Panc1 (cell line): Measurements from ENCODE around the gene DCTPP1. TPM values are rescaled to one million over a fixed set of nuclear protein-coding genes. Genes with fewer than 3 reads are reported as not detected.
A peak's percentile ranks its signal among the peaks of the same experiment; 100 is the strongest.

Source experiments
- ATAC-seq: fragments of 200-7000 bp; cut with Tn5 transposase; 2 replicates; pipeline ENCODE4 v1.9.1; 2020; ENCODE audit warnings: mild to moderate bottlenecking, moderate library complexity
- BruUV-seq: library from RNA; stranded (reverse); fragments of 400-500 nt; replicated peaks from 2 replicates; lab custom pipeline; 2021; lab: Mats Ljungman, UMichigan
- CTCF ChIA-PET: fragments of 300-600 bp; sonication (Branson Sonifier 250); formaldehyde crosslinking; loops from one replicate; lab custom pipeline; 2022; ENCODE audit warnings: antibody characterized with exemption; lab: Charles Lee
- POLR2A ChIA-PET: fragments of 300-600 bp; sonication (Branson Sonifier 250); formaldehyde crosslinking; loops from one replicate; lab custom pipeline; 2022; ENCODE audit warnings: antibody characterized with exemption; lab: Charles Lee
- DNase-seq: peaks from one replicate; pipeline ENCODE4 v3.0.0-alpha.2; 2010; ENCODE audit warnings: low read depth, low spot score
- H3K27ac ChIP-seq: 2 replicates; pipeline ENCODE4 v1.5.1; 2011; ENCODE audit warnings: mild to moderate bottlenecking, low read length, inconsistent platforms
- H3K27me3 ChIP-seq: fragments of 200-500 bp; sonication (Bioruptor generic); 2 replicates; pipeline ENCODE4 v1.6.0; 2014; ENCODE audit warnings: low read length, inconsistent platforms; ENCODE audit not compliant: control insufficient read depth, insufficient read depth
- H3K36me3 ChIP-seq: fragments of 200-500 bp; sonication (Bioruptor generic); 2 replicates; pipeline ENCODE4 v1.5.1; 2014; ENCODE audit warnings: inconsistent platforms, mild to moderate bottlenecking, low read length, moderate library complexity; ENCODE audit not compliant: control insufficient read depth, insufficient read depth
- H3K4me1 ChIP-seq: 2 replicates; pipeline ENCODE4 v1.5.1; 2011; ENCODE audit warnings: inconsistent platforms, mild to moderate bottlenecking, low read length, moderate library complexity; ENCODE audit not compliant: control insufficient read depth, insufficient read depth
- H3K4me3 ChIP-seq, 2 experiments: 2 replicates each; pipeline ENCODE4 v1.5.1; 2011 to 2012; ENCODE audit warnings: low read depth in 2 of 2, low read length in 2 of 2, mild to moderate bottlenecking in 2 of 2, inconsistent platforms in 1 of 2, moderate library complexity in 1 of 2
- H3K9me3 ChIP-seq: fragments of 200-500 bp; sonication (Bioruptor generic); 2 replicates; pipeline ENCODE4 v1.5.1; 2014; ENCODE audit warnings: low read depth, mild to moderate bottlenecking, inconsistent platforms, low read length, moderate library complexity; ENCODE audit not compliant: control insufficient read depth, insufficient read depth
- POLR2AphosphoS5 ChIP-seq: IDR thresholded peaks from 2 replicates; pipeline ENCODE4 v1.6.1; 2012; ENCODE audit warnings: mild to moderate bottlenecking, low read depth, low read length, moderate library complexity
- SIN3A ChIP-seq: IDR thresholded peaks from 2 replicates; pipeline ENCODE4 v1.6.1; 2012; ENCODE audit warnings: low read depth, mild to moderate bottlenecking, low read length, moderate library complexity, borderline replicate concordance; ENCODE audit not compliant: insufficient read depth
- TCF7L2 ChIP-seq: IDR thresholded peaks from 2 replicates; pipeline ENCODE4 v1.6.1; 2011; ENCODE audit warnings: mild to moderate bottlenecking, low read depth, low read length, inconsistent platforms
- in situ Hi-C: cut with HindIII; loops from 2 replicates; pipeline ENCODE4 v1.10.0; 2016; ENCODE audit warnings: low sequenced_read_pairs, low pct_unique_long_range_greater_than_20kb
- intact Hi-C: fragments of 100-400 bp; cut with micrococcal nuclease; formaldehyde crosslinking; loops from one replicate; pipeline ENCODE4 v1.10.0; 2022; ENCODE audit not compliant: unreplicated experiment
- total RNA-seq: library from RNA; stranded (reverse); gene quantifications from one replicate; pipeline ENCODE4 v1.2.1, GENCODE V29; 2021; ENCODE audit not compliant: unreplicated experiment
- TF ChIP-seq, protein P1 (sequence below), 2 experiments: IDR thresholded peaks; 2 replicates each; pipeline ENCODE4 v1.6.1; 2011 to 2012; ENCODE audit warnings: low read depth in 2 of 2, control low read depth in 1 of 2, low read length in 1 of 2, mild to moderate bottlenecking in 1 of 2, moderate library complexity in 1 of 2; ENCODE audit not compliant: insufficient read depth in 1 of 2
- TF ChIP-seq, protein P2 (sequence below): fragments of 450-650 bp; IDR thresholded peaks from 2 replicates; pipeline ENCODE4 v1.5.1; 2017; ENCODE audit warnings: mild to moderate bottlenecking

DCTPP1 gene
- total RNA-seq, 1 experiment from 2014 or later: 120 TPM

GRCh38 chr16:30472328-30472942 lies 42.6 kb upstream of the DCTPP1 start, which contains the start of gene ITGAL:
TSS of gene ITGAL (plus strand) at chr16:30472742. CDS start at chr16:30472838, 96 bp downstream.
- CTCF ChIA-PET: no interaction called here
- Histone ChIP-seq H3K4me1 (no peaks in the 10 kb centered on the region), H3K4me3 (no peak within 1 kb of the TSS), H3K27me3 (no peaks in the 10 kb centered on the region), H3K9me3 (no peaks in the 10 kb centered on the region), H3K36me3 (no peaks in the 10 kb centered on the region), H3K27ac (no peak within 1 kb of the TSS)
- in situ Hi-C loops: no loop called here
- intact Hi-C loops: no loop called here
- TF ChIP-seq SIN3A (no peak), TCF7L2 (no peak), POLR2AphosphoS5 (no peak)
- TF ChIP-seq, protein P1, sequence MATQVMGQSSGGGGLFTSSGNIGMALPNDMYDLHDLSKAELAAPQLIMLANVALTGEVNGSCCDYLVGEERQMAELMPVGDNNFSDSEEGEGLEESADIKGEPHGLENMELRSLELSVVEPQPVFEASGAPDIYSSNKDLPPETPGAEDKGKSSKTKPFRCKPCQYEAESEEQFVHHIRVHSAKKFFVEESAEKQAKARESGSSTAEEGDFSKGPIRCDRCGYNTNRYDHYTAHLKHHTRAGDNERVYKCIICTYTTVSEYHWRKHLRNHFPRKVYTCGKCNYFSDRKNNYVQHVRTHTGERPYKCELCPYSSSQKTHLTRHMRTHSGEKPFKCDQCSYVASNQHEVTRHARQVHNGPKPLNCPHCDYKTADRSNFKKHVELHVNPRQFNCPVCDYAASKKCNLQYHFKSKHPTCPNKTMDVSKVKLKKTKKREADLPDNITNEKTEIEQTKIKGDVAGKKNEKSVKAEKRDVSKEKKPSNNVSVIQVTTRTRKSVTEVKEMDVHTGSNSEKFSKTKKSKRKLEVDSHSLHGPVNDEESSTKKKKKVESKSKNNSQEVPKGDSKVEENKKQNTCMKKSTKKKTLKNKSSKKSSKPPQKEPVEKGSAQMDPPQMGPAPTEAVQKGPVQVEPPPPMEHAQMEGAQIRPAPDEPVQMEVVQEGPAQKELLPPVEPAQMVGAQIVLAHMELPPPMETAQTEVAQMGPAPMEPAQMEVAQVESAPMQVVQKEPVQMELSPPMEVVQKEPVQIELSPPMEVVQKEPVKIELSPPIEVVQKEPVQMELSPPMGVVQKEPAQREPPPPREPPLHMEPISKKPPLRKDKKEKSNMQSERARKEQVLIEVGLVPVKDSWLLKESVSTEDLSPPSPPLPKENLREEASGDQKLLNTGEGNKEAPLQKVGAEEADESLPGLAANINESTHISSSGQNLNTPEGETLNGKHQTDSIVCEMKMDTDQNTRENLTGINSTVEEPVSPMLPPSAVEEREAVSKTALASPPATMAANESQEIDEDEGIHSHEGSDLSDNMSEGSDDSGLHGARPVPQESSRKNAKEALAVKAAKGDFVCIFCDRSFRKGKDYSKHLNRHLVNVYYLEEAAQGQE (IDR thresholded peaks at IDR 0.05; ENCODE audit: insufficient read depth in 1 of 2, low read depth in 2 of 2, low read length in 1 of 2): no peak
- TF ChIP-seq, protein P2, sequence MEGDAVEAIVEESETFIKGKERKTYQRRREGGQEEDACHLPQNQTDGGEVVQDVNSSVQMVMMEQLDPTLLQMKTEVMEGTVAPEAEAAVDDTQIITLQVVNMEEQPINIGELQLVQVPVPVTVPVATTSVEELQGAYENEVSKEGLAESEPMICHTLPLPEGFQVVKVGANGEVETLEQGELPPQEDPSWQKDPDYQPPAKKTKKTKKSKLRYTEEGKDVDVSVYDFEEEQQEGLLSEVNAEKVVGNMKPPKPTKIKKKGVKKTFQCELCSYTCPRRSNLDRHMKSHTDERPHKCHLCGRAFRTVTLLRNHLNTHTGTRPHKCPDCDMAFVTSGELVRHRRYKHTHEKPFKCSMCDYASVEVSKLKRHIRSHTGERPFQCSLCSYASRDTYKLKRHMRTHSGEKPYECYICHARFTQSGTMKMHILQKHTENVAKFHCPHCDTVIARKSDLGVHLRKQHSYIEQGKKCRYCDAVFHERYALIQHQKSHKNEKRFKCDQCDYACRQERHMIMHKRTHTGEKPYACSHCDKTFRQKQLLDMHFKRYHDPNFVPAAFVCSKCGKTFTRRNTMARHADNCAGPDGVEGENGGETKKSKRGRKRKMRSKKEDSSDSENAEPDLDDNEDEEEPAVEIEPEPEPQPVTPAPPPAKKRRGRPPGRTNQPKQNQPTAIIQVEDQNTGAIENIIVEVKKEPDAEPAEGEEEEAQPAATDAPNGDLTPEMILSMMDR: no peak
- ATAC-seq (peak; percentile 42; the same call in 1 of the 2 replicates), DNase-seq (no peak)
- BruUV-seq: no TSS peak
- POLR2A ChIA-PET: no interaction called here

- no peak overlapping the region for H3K4me3 ChIP-seq
- no peak overlapping the region for H3K27ac ChIP-seq
- no TSS peak for BruUV-seq
- intact Hi-C loops (no loop called here), in situ Hi-C loops (no loop called here)
- ChIA-PET CTCF (no interaction called here), POLR2A (no interaction called here)
- no peaks in the 10 kb centered on the region for H3K9me3 ChIP-seq
- no peak for DNase-seq
- H3K4me1 ChIP-seq: no peaks in the 10 kb centered on the region
- TF ChIP-seq POLR2AphosphoS5 (no peak), SIN3A (no peak)
- no peak for ATAC-seq
- H3K27me3 ChIP-seq: no peaks in the 10 kb centered on the region
- H3K36me3 ChIP-seq: no peaks in the 10 kb centered on the region
Observed at GRCh38 chr16:30470632-30470995, 40.8 kb upstream of the DCTPP1 start.

DNA sequence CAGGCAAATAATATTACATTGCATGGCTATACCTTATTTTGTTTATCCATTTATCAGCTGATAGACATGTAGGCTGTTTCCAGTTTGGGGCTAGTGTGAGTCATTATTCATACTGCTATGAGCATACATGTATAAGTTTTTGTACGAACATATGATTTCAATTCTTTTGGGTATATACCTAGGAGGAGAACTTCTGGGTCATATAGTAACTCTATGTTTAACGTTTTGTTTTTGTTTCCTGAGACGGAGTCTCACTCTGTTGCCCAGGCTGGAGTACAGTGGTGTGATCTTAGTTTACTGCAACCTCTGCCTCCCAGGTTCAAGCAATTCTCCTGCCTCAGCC lies 40.3 kb upstream of the DCTPP1 start:
- ChIA-PET CTCF (no interaction called here), POLR2A (no interaction called here)
- intact Hi-C loops: no loop called here
- Histone ChIP-seq H3K36me3 (no peaks in the 10 kb centered on the region), H3K27me3 (no peaks in the 10 kb centered on the region), H3K4me3 (no peak overlapping the region), H3K4me1 (no peaks in the 10 kb centered on the region), H3K9me3 (no peaks in the 10 kb centered on the region), H3K27ac (no peak overlapping the region)
- no peak for ATAC-seq
- DNase-seq: no peak
- BruUV-seq: no TSS peak
- in situ Hi-C loops: no loop called here
- TF ChIP-seq POLR2AphosphoS5: no peak
- TF ChIP-seq, protein P2: no peak
- TF ChIP-seq, protein P1 (IDR thresholded peaks at IDR 0.05; ENCODE audit: insufficient read depth in 1 of 2, low read depth in 2 of 2, low read length in 1 of 2): no peak
- no peak for TF ChIP-seq TCF7L2
